Measurements from ENCODE around the gene GPR3.

Gene GPR3

DNA sequence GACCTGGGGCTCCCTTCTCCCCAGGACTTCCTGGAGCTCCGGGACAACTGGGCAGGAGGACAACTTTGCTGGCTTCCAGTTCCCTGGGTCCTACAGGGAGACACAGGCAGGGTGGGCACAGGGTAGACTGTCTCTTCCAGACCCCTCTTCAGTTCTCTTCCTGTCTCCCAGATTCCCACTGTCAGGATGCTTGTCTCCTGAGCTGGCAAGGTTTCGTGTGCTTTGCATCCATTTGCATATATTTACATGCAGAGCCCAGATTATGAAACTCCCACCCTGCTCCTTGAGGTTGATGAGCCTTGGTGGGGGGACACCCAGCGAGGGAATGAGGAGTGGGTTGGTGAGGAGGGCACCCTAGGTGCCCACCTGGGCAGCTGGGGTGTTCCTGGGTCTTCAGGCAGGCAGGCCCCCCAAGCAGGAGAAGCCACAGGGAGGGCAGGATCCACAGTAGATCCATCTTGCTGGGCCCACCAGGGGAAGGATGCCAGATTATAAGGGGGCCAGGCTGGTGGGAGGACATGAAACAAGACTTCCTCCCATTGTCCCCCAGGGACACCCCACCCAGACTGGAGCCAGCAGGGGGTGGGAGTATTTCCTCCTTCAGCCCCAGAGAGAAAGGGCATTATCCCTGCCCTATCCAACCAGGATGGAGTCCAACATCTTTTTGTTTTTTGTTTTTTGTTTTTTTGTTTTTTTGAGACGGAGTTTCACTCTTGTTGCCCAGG lies 17.9 kb upstream of the GPR3 start, which contains the start of gene FCN3:
TSS of gene FCN3 (minus strand) at position 463 of the 725 bp plus-strand sequence. CDS start at position 457, 6 bp downstream.
- H3K4me2 ChIP-seq (ENCODE audit: low read depth, low read length, poor library complexity, severe bottlenecking), result no peak within 1 kb of the TSS
- no peak for TF ChIP-seq EZH2phosphoT487 (IDR thresholded peaks at IDR 0.05; ENCODE audit: borderline replicate concordance)
- TF ChIP-seq, protein P1, sequence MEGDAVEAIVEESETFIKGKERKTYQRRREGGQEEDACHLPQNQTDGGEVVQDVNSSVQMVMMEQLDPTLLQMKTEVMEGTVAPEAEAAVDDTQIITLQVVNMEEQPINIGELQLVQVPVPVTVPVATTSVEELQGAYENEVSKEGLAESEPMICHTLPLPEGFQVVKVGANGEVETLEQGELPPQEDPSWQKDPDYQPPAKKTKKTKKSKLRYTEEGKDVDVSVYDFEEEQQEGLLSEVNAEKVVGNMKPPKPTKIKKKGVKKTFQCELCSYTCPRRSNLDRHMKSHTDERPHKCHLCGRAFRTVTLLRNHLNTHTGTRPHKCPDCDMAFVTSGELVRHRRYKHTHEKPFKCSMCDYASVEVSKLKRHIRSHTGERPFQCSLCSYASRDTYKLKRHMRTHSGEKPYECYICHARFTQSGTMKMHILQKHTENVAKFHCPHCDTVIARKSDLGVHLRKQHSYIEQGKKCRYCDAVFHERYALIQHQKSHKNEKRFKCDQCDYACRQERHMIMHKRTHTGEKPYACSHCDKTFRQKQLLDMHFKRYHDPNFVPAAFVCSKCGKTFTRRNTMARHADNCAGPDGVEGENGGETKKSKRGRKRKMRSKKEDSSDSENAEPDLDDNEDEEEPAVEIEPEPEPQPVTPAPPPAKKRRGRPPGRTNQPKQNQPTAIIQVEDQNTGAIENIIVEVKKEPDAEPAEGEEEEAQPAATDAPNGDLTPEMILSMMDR (conservative IDR thresholded peaks at IDR 0.05; ENCODE audit: low read length), result no peak

GRCh38 chr1:27377760-27378495 lies 14.5 kb upstream of the GPR3 start:
- Histone ChIP-seq H3F3A (ENCODE audit: low read depth) (no peaks in the 10 kb centered on the region), H3K9ac (ENCODE audit: low read depth, low read length, poor library complexity, severe bottlenecking) (no peak overlapping the region), H3K4me1 (ENCODE audit: insufficient read depth, low read length, poor library complexity, severe bottlenecking) (no peaks in the 10 kb centered on the region), H4K20me1 (ENCODE audit: insufficient read depth, low read length, poor library complexity, severe bottlenecking) (no peaks in the 10 kb centered on the region), H3K9me2 (replicated peaks; ENCODE audit: low read depth, low read length) (no peaks in the 10 kb centered on the region), H3K36me3 (ENCODE audit: insufficient read depth, low read length) (no peaks in the 10 kb centered on the region), H3K4me3 (ENCODE audit: low read length, poor library complexity, severe bottlenecking) (no peak overlapping the region), H3K27me3 (ENCODE audit: insufficient read depth, low read length, poor library complexity, severe bottlenecking) (no peaks in the 10 kb centered on the region), H3K4me2 (ENCODE audit: low read depth, low read length, poor library complexity, severe bottlenecking) (no peak overlapping the region), H3K79me2 (ENCODE audit: insufficient read depth, low read length) (no peaks in the 10 kb centered on the region), H2AFZ (ENCODE audit: low read length) (no peak overlapping the region), H3K9me3 (ENCODE audit: insufficient read depth, low read depth, low read length) (no peaks in the 10 kb centered on the region)
- TF ChIP-seq EZH2phosphoT487 (IDR thresholded peaks at IDR 0.05; ENCODE audit: borderline replicate concordance), result no peak
- TF ChIP-seq, protein P1 (conservative IDR thresholded peaks at IDR 0.05; ENCODE audit: low read length), result no peak

More for the DNA sequence above, 17.9 kb upstream of the GPR3 start, which contains the start of gene FCN3:
- H2AFZ ChIP-seq (ENCODE audit: low read length), result no peak within 1 kb of the TSS
- no peaks in the 10 kb centered on the region for H3K36me3 ChIP-seq (ENCODE audit: insufficient read depth, low read length)
- H3K4me1 ChIP-seq (ENCODE audit: insufficient read depth, low read length, poor library complexity, severe bottlenecking), result no peaks in the 10 kb centered on the region
- H3K79me2 ChIP-seq (ENCODE audit: insufficient read depth, low read length), result no peaks in the 10 kb centered on the region
- no peaks in the 10 kb centered on the region for H3K9me2 ChIP-seq (replicated peaks; ENCODE audit: low read depth, low read length)
- H3K4me3 ChIP-seq (ENCODE audit: low read length, poor library complexity, severe bottlenecking), result no peak within 1 kb of the TSS
- H3K27me3 ChIP-seq (ENCODE audit: insufficient read depth, low read length, poor library complexity, severe bottlenecking), result no peaks in the 10 kb centered on the region
- no peaks in the 10 kb centered on the region for H4K20me1 ChIP-seq (ENCODE audit: insufficient read depth, low read length, poor library complexity, severe bottlenecking)
- no peaks in the 10 kb centered on the region for H3F3A ChIP-seq (ENCODE audit: low read depth)
- H3K9ac ChIP-seq (ENCODE audit: low read depth, low read length, poor library complexity, severe bottlenecking), result no peak within 1 kb of the TSS
- no peaks in the 10 kb centered on the region for H3K9me3 ChIP-seq (ENCODE audit: insufficient read depth, low read depth, low read length)

DNA sequence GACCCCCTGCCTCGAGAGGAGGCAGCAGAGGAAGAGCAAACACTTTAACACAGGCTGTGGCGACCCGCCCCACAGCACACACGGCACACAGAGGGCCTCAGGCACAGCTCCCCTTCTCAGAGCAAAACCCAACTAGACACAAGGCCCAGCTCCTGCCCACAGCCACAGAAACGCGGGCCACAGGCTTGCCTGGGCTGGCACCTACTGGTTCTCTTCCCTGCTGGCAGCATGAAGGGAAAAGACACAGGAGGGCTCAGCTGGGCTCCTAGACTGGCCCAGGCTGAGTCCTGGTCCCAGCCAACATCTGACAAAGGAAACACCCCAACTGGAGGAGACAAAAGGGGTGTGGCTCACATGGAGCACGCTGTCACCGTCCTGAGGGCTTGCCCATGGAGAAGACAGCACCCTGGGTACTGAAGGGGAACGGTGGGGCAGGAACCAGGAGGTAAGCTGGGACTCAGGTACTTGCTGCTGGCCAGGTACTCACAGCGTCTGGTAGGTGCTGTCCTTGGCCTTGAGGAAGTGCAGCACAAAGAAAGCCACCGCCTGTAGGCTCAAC lies 12.8 kb upstream of the GPR3 start:
- H3K4me2 ChIP-seq (ENCODE audit: low read depth, low read length, poor library complexity, severe bottlenecking), result no peak overlapping the region
- no peak overlapping the region for H2AFZ ChIP-seq (ENCODE audit: low read length)
- no peaks in the 10 kb centered on the region for H3K9me3 ChIP-seq (ENCODE audit: insufficient read depth, low read depth, low read length)
- no peaks in the 10 kb centered on the region for H4K20me1 ChIP-seq (ENCODE audit: insufficient read depth, low read length, poor library complexity, severe bottlenecking)
- TF ChIP-seq, protein P1 (conservative IDR thresholded peaks at IDR 0.05; ENCODE audit: low read length), result no peak
- TF ChIP-seq EZH2phosphoT487 (IDR thresholded peaks at IDR 0.05; ENCODE audit: borderline replicate concordance), result no peak
- no peaks in the 10 kb centered on the region for H3K27me3 ChIP-seq (ENCODE audit: insufficient read depth, low read length, poor library complexity, severe bottlenecking)
- no peak overlapping the region for H3K9ac ChIP-seq (ENCODE audit: low read depth, low read length, poor library complexity, severe bottlenecking)
- H3K4me3 ChIP-seq (ENCODE audit: low read length, poor library complexity, severe bottlenecking), result no peak overlapping the region
- H3K36me3 ChIP-seq (ENCODE audit: insufficient read depth, low read length), result no peaks in the 10 kb centered on the region
- H3F3A ChIP-seq (ENCODE audit: low read depth), result no peaks in the 10 kb centered on the region
- H3K9me2 ChIP-seq (replicated peaks; ENCODE audit: low read depth, low read length), result no peaks in the 10 kb centered on the region
- H3K4me1 ChIP-seq (ENCODE audit: insufficient read depth, low read length, poor library complexity, severe bottlenecking), result no peaks in the 10 kb centered on the region
- H3K79me2 ChIP-seq (ENCODE audit: insufficient read depth, low read length), result no peaks in the 10 kb centered on the region
